H9 (cell line): ENCODE data around the gene TP73. TPM values are rescaled to one million over a fixed set of nuclear protein-coding genes. Genes with fewer than 3 reads are reported as not detected.

Source experiments
- DNase-seq: peaks from one replicate; pipeline ENCODE4 v3.0.0-alpha.2; 2017
- H2AFZ ChIP-seq: one replicate; pipeline ENCODE4 v1.6.1; 2013; ENCODE audit warnings: mild to moderate bottlenecking, low read length, control low read depth, moderate library complexity
- H2AK5ac ChIP-seq: 2 replicates; pipeline ENCODE4 v1.6.1; 2013; ENCODE audit warnings: low read length, control low read depth, mixed read lengths; ENCODE audit not compliant: insufficient read length
- H2BK120ac ChIP-seq: one replicate; pipeline ENCODE4 v1.6.1; 2013; ENCODE audit warnings: low read depth, mild to moderate bottlenecking, low read length, control low read depth, inconsistent platforms; ENCODE audit not compliant: poor library complexity, severe bottlenecking
- H2BK12ac ChIP-seq: 2 replicates; pipeline ENCODE4 v1.6.1; 2013; ENCODE audit warnings: low read length, control low read depth, mixed read lengths, low read depth; ENCODE audit not compliant: insufficient read length
- H2BK15ac ChIP-seq: 2 replicates; pipeline ENCODE4 v1.6.1; 2013; ENCODE audit warnings: low read depth, low read length, control low read depth
- H2BK20ac ChIP-seq: one replicate; pipeline ENCODE4 v1.6.1; 2013; ENCODE audit warnings: low read depth, mild to moderate bottlenecking, low read length, control low read depth, inconsistent platforms; ENCODE audit not compliant: poor library complexity, severe bottlenecking
- H2BK5ac ChIP-seq: 2 replicates; pipeline ENCODE4 v1.6.1; 2013; ENCODE audit warnings: low read length, control low read depth, mixed read lengths; ENCODE audit not compliant: insufficient read length
- H3K14ac ChIP-seq: 2 replicates; pipeline ENCODE4 v1.6.1; 2013; ENCODE audit warnings: low read length, control low read depth; ENCODE audit not compliant: insufficient read depth
- H3K18ac ChIP-seq: 2 replicates; pipeline ENCODE4 v1.6.1; 2013; ENCODE audit warnings: low read depth, mild to moderate bottlenecking, mixed read lengths, low read length, control low read depth; ENCODE audit not compliant: insufficient read length
- H3K23ac ChIP-seq: 2 replicates; pipeline ENCODE4 v1.6.1; 2013; ENCODE audit warnings: low read length, control low read depth, mixed read lengths, low read depth; ENCODE audit not compliant: insufficient read length
- H3K23me2 ChIP-seq: 2 replicates; pipeline ENCODE4 v1.6.1; 2013; ENCODE audit warnings: low read depth, mild to moderate bottlenecking, mixed read lengths, low read length, control low read depth; ENCODE audit not compliant: insufficient read length, poor library complexity, severe bottlenecking
- H3K27ac ChIP-seq: 2 replicates; pipeline ENCODE4 v1.5.1; 2013; ENCODE audit warnings: low read length, control low read depth, mixed read lengths, low read depth; ENCODE audit not compliant: insufficient read length
- H3K27me3 ChIP-seq: 2 replicates; pipeline ENCODE4 v1.6.1; 2013; ENCODE audit warnings: low read length, control low read depth, inconsistent platforms; ENCODE audit not compliant: insufficient read depth
- H3K4ac ChIP-seq: 2 replicates; pipeline ENCODE4 v1.6.1; 2013; ENCODE audit warnings: low read depth, mild to moderate bottlenecking, control low read depth, inconsistent platforms, low read length, moderate library complexity
- H3K4me1 ChIP-seq: 2 replicates; pipeline ENCODE4 v1.6.1; 2013; ENCODE audit warnings: low read length, control low read depth, inconsistent platforms; ENCODE audit not compliant: insufficient read depth
- H3K4me2 ChIP-seq: 2 replicates; pipeline ENCODE4 v1.6.1; 2013; ENCODE audit warnings: low read length, control low read depth, mixed read lengths; ENCODE audit not compliant: insufficient read length, insufficient read depth
- H3K56ac ChIP-seq: 2 replicates; pipeline ENCODE4 v1.6.1; 2013; ENCODE audit warnings: low read depth, mild to moderate bottlenecking, mixed read lengths, low read length, control low read depth; ENCODE audit not compliant: insufficient read length
- H3K79me1 ChIP-seq: 2 replicates; pipeline ENCODE4 v1.6.1; 2013; ENCODE audit warnings: low read depth, mild to moderate bottlenecking, moderate library complexity, low read length, control low read depth, inconsistent platforms; ENCODE audit not compliant: insufficient read depth, poor library complexity, severe bottlenecking
- H3K79me2 ChIP-seq: 2 replicates; pipeline ENCODE4 v1.6.1; 2013; ENCODE audit warnings: low read length, control low read depth, inconsistent platforms; ENCODE audit not compliant: insufficient read depth
- H3K9ac ChIP-seq: 2 replicates; pipeline ENCODE4 v1.6.1; 2013; ENCODE audit warnings: low read length, control low read depth, mixed read lengths; ENCODE audit not compliant: insufficient read length; ENCODE audit errors: extremely low read depth
- H3K9me3 ChIP-seq: one replicate; pipeline ENCODE4 v1.6.1; 2013; ENCODE audit warnings: low read depth, low read length, inconsistent platforms; ENCODE audit not compliant: control insufficient read depth
- H3T11ph ChIP-seq: one replicate; pipeline ENCODE4 v1.6.1; 2013; ENCODE audit warnings: mild to moderate bottlenecking, low read length, control low read depth, inconsistent platforms
- H4K20me1 ChIP-seq: one replicate; pipeline ENCODE4 v1.6.1; 2013; ENCODE audit not compliant: control insufficient read depth, insufficient read length, insufficient read depth
- H4K5ac ChIP-seq: 2 replicates; pipeline ENCODE4 v1.6.1; 2013; ENCODE audit warnings: low read depth, mild to moderate bottlenecking, mixed read lengths, low read length, control low read depth; ENCODE audit not compliant: insufficient read length
- H4K8ac ChIP-seq: replicated peaks from 2 replicates; pipeline ENCODE4 v1.6.1; 2013; ENCODE audit warnings: low read length, control low read depth, mixed read lengths, low read depth; ENCODE audit not compliant: insufficient read length
- H4K91ac ChIP-seq: 2 replicates; pipeline ENCODE4 v1.6.1; 2013; ENCODE audit warnings: low read depth, mild to moderate bottlenecking, moderate library complexity, mixed read lengths, low read length, control low read depth; ENCODE audit not compliant: insufficient read length
- H3K27ac Mint-ChIP-seq, 3 experiments: 2 replicates in 2 of 3; 3 replicates in 1 of 3; pipeline ENCODE4 v1.8.0; 2020 to 2021; ENCODE audit warnings: mixed read lengths in 3 of 3, mild to moderate bottlenecking in 1 of 3, moderate library complexity in 1 of 3
- H3K27me3 Mint-ChIP-seq: 2 replicates; pipeline ENCODE4 v1.8.0; 2021; ENCODE audit warnings: low read depth, mild to moderate bottlenecking, moderate library complexity, mixed read lengths
- H3K36me3 Mint-ChIP-seq, 3 experiments: 2 replicates in 2 of 3; 3 replicates in 1 of 3; pipeline ENCODE4 v1.8.0; 2020 to 2021; ENCODE audit warnings: low read depth in 3 of 3, mixed read lengths in 3 of 3; ENCODE audit not compliant: insufficient read depth in 1 of 3
- H3K4me1 Mint-ChIP-seq, 2 experiments: 2 replicates each; pipeline ENCODE4 v1.8.0; 2020; ENCODE audit warnings: mixed read lengths in 2 of 2
- H3K4me3 Mint-ChIP-seq, 2 experiments: 2 replicates in 1 of 2; 3 replicates in 1 of 2; pipeline ENCODE4 v1.8.0; 2020 to 2021; ENCODE audit warnings: mild to moderate bottlenecking in 2 of 2, mixed read lengths in 2 of 2, moderate library complexity in 1 of 2
- H3K9me3 Mint-ChIP-seq, 2 experiments: 2 replicates in 1 of 2; 3 replicates in 1 of 2; pipeline ENCODE4 v1.8.0; 2020; ENCODE audit warnings: mild to moderate bottlenecking in 2 of 2, mixed read lengths in 2 of 2, moderate library complexity in 1 of 2
- CTCF ChIP-seq: fragments of 200-600 bp; sonication (generic); conservative IDR thresholded peaks from 3 replicates; pipeline ENCODE4 v1.8.0; 2021; ENCODE audit warnings: antibody characterized with exemption, mild to moderate bottlenecking
- WGBS: extraction: QIAGEN DNeasy Blood & Tissue Kit; methylation state at CpG from one replicate; pipeline ENCODE4 v1.1.7; 2013; ENCODE audit warnings: missing lambda C conversion rate, low lambda C conversion rate, mixed read lengths; ENCODE audit not compliant: insufficient read length; ENCODE audit errors: extremely low coverage; 5-methylcytosine and 5-hydroxymethylcytosine counted together
- total RNA-seq: library from RNA; stranded (reverse); gene quantifications from 2 replicates; pipeline ENCODE4 v1.2.1, GENCODE V29; 2021

The TP73 gene
- total RNA-seq, 1 experiment from 2014 or later, result 4.7 TPM

- H3K79me2 ChIP-seq, result no peaks in the 10 kb centered on the region
- Mint-ChIP-seq H3K27me3 (peaks cover 61% of the 10 kb centered on the region), H3K9me3 (peaks cover 25 to 37% of the 10 kb centered on the region in 2 experiments), H3K27ac (no peak overlapping the region), H3K4me1 (peaks cover 3 to 6% of the 10 kb centered on the region in 2 experiments), H3K36me3 (peaks cover 2 to 19% (median 11%) of the 10 kb centered on the region in 3 experiments; a peak in 6 of 7 replicates), H3K4me3 (no peak overlapping the region)
- H2BK120ac ChIP-seq, result no peak overlapping the region
- no peak overlapping the region for H4K8ac ChIP-seq
- no peak for DNase-seq
- H2BK12ac ChIP-seq, result no peak overlapping the region
- H3K9ac ChIP-seq, result no peak overlapping the region
- H4K5ac ChIP-seq, result no peak overlapping the region
- no peak overlapping the region for H2BK20ac ChIP-seq
- no peak overlapping the region for H2BK15ac ChIP-seq
- no peak overlapping the region for H4K91ac ChIP-seq
- H3K18ac ChIP-seq, result no peak overlapping the region
- H3K23ac ChIP-seq, result no peak overlapping the region
- WGBS, result no CpG with 5 or more reads among the region's 31 CpGs
- H3T11ph ChIP-seq, result no peak overlapping the region
- no peak for TF ChIP-seq CTCF
- no peaks in the 10 kb centered on the region for H3K27me3 ChIP-seq
- H3K27ac ChIP-seq, result no peak overlapping the region
- H3K4me2 ChIP-seq, result no peak overlapping the region
- H3K14ac ChIP-seq, result no peak overlapping the region
- no peak overlapping the region for H2AK5ac ChIP-seq
- no peak overlapping the region for H3K4ac ChIP-seq
- no peaks in the 10 kb centered on the region for H4K20me1 ChIP-seq
- no peak overlapping the region for H2AFZ ChIP-seq
- no peaks in the 10 kb centered on the region for H3K9me3 ChIP-seq
- no peaks in the 10 kb centered on the region for H3K79me1 ChIP-seq
- H2BK5ac ChIP-seq, result no peak overlapping the region
- H3K23me2 ChIP-seq, result no peaks in the 10 kb centered on the region
- H3K56ac ChIP-seq, result no peak overlapping the region
- no peaks in the 10 kb centered on the region for H3K4me1 ChIP-seq
Observed at GRCh38 chr1:3763351-3764125, 111.2 kb downstream of the TP73 start.
